Measurements from ENCODE around the gene LGALS1.

The LGALS1 gene

GRCh38 chr22:37633625-37634416, 41.6 kb upstream of the LGALS1 start:
- no peak for DNase-seq (ENCODE audit: low read depth)
- H3K4me3 ChIP-seq (ENCODE audit: low read depth, low read length): no peak overlapping the region
- TF ChIP-seq, protein P1, sequence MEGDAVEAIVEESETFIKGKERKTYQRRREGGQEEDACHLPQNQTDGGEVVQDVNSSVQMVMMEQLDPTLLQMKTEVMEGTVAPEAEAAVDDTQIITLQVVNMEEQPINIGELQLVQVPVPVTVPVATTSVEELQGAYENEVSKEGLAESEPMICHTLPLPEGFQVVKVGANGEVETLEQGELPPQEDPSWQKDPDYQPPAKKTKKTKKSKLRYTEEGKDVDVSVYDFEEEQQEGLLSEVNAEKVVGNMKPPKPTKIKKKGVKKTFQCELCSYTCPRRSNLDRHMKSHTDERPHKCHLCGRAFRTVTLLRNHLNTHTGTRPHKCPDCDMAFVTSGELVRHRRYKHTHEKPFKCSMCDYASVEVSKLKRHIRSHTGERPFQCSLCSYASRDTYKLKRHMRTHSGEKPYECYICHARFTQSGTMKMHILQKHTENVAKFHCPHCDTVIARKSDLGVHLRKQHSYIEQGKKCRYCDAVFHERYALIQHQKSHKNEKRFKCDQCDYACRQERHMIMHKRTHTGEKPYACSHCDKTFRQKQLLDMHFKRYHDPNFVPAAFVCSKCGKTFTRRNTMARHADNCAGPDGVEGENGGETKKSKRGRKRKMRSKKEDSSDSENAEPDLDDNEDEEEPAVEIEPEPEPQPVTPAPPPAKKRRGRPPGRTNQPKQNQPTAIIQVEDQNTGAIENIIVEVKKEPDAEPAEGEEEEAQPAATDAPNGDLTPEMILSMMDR (IDR thresholded peaks at IDR 0.05; ENCODE audit: control insufficient read depth, extremely low read depth, insufficient read depth): no peak

GRCh38 chr22:37634417-37634924, 41.0 kb upstream of the LGALS1 start:
- TF ChIP-seq, protein P1 (IDR thresholded peaks at IDR 0.05; ENCODE audit: control insufficient read depth, extremely low read depth, insufficient read depth): no peak
- no peak for DNase-seq (ENCODE audit: low read depth)
- no peak overlapping the region for H3K4me3 ChIP-seq (ENCODE audit: low read depth, low read length)

GRCh38 chr22:37635157-37635556, 40.3 kb upstream of the LGALS1 start:
- TF ChIP-seq, protein P1 (IDR thresholded peaks at IDR 0.05; ENCODE audit: control insufficient read depth, extremely low read depth, insufficient read depth): no peak
- no peak for DNase-seq (ENCODE audit: low read depth)
- no peak overlapping the region for H3K4me3 ChIP-seq (ENCODE audit: low read depth, low read length)

- DNase-seq (ENCODE audit: low read depth): no peak
- TF ChIP-seq, protein P1 (IDR thresholded peaks at IDR 0.05; ENCODE audit: control insufficient read depth, extremely low read depth, insufficient read depth): peak; percentile 9; the same call in 1 of the 2 replicates
These were observed 39.1 kb upstream of the LGALS1 start for GRCh38 chr22:37636186-37636948.

DNA sequence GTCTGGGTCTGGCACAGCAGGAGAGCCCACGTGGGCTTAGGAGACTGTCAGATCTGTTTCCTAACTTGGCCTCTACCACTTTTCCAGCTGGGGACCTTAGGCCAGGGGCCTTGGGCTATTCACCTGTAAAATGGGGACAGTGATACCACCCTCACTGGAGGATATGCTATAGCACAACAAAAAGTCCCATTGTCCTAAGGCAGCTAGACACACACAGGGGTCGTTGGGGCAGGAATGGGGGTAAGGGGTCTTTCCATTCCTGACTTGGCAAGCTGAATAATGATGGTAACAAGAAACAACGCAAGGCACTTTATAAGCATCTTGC, 38.5 kb upstream of the LGALS1 start:
- TF ChIP-seq, protein P1 (IDR thresholded peaks at IDR 0.05; ENCODE audit: control insufficient read depth, extremely low read depth, insufficient read depth): no peak
- DNase-seq (ENCODE audit: low read depth): no peak
- H3K4me3 ChIP-seq (ENCODE audit: low read depth, low read length): no peak overlapping the region

More at GRCh38 chr22:37636186-37636948, 39.1 kb upstream of the LGALS1 start:
- no peak overlapping the region for H3K4me3 ChIP-seq (ENCODE audit: low read depth, low read length)

GRCh38 chr22:37638391-37639069, 36.9 kb upstream of the LGALS1 start:
- no peak for DNase-seq (ENCODE audit: low read depth)
- peak overlapping the region; percentile 70 for H3K4me3 ChIP-seq (ENCODE audit: low read depth, low read length)
- TF ChIP-seq, protein P1 (IDR thresholded peaks at IDR 0.05; ENCODE audit: control insufficient read depth, extremely low read depth, insufficient read depth): no peak
